Thyroid gland (tissue), 4 donors: ENCODE data around the gene ABHD4. TPM values are rescaled to one million over a fixed set of nuclear protein-coding genes. Genes with fewer than 3 reads are reported as not detected.
A peak's percentile ranks its signal among the peaks of the same experiment; 100 is the strongest.
"Not testable (repeated sequence)": the region's sequence is repeated elsewhere in the genome, so short reads cannot be mapped to it uniquely, and the experiment has no call there.

Experiments
- DNase-seq, 2 donors: peaks; one replicate each; pipeline ENCODE4 v3.0.0-alpha.2; 2019
- H3K27ac ChIP-seq, 3 donors: fragments of 200-600 bp; sonication (generic); 1 replicate in 2 of 3; 2 replicates in 1 of 3; pipeline ENCODE4 v1.5.1; 2016 to 2019; ENCODE audit warnings: mild to moderate bottlenecking in 1 of 3, moderate library complexity in 1 of 3
- H3K27me3 ChIP-seq: fragments of 200-600 bp; sonication (generic); one replicate; pipeline ENCODE4 v1.5.1; 2019
- H3K36me3 ChIP-seq, 2 donors: fragments of 200-600 bp; sonication (generic); one replicate each; pipeline ENCODE4 v1.5.1; 2016 to 2019
- H3K4me1 ChIP-seq, 2 donors: fragments of 200-600 bp; sonication (generic); one replicate each; pipeline ENCODE4 v1.5.1; 2017 to 2019
- H3K4me3 ChIP-seq, 3 donors: fragments of 200-600 bp; sonication (generic); replicated peaks in 1 of 3; 1 replicate in 2 of 3; 2 replicates in 1 of 3; pipeline ENCODE4 v1.5.1; 2016; ENCODE audit warnings: mild to moderate bottlenecking in 1 of 3
- H3K9me3 ChIP-seq: fragments of 200-600 bp; sonication (generic); one replicate; pipeline ENCODE4 v1.5.1; 2017
- POLR2A ChIP-seq, 2 donors: fragments of 450-650 bp; IDR thresholded peaks; one replicate each; pipeline ENCODE4 v1.6.1; 2017; ENCODE audit warnings: antibody characterized with exemption in 2 of 2, mild to moderate bottlenecking in 2 of 2, moderate library complexity in 1 of 2
- WGBS, 2 donors: methylation state at CpG; one replicate each; pipeline ENCODE4 v1.1.5; 2017; 5-methylcytosine and 5-hydroxymethylcytosine counted together
- intact Hi-C: fragments of 100-400 bp; cut with DNase I; formaldehyde crosslinking; loops from one replicate; pipeline ENCODE4 v1.15.1; 2023
- total RNA-seq, 4 donors: library from RNA; depleted of rRNA; stranded (reverse); fragments of >200 nt; gene quantifications; one replicate each; pipeline ENCODE4 v1.2.3, GENCODE V29; 2016
- TF ChIP-seq, protein P1 (sequence below), 6 experiments: fragments of 200-600 bp in 3 of 6; fragments of 450-650 bp in 3 of 6; sonication (generic) in 3 of 6; IDR thresholded peaks; one replicate each; pipeline ENCODE4 v1.5.1; 2016 to 2019; ENCODE audit warnings: antibody characterized with exemption in 6 of 6, mild to moderate bottlenecking in 2 of 6, inconsistent platforms in 1 of 6, moderate library complexity in 1 of 6

The ABHD4 gene
- total RNA-seq, 4 donors from 2014 or later, result 31.5 to 66.4 (median 53.7) TPM

GRCh38 chr14:22561661-22562579 is 36.2 kb upstream of the ABHD4 start:
- H3K4me3 ChIP-seq, result no peak overlapping the region
- DNase-seq, result peak; percentile 88 to 95
- H3K4me1 ChIP-seq, result peaks cover 47 to 67% of the 10 kb centered on the region in 2 donors
- TF ChIP-seq POLR2A (IDR thresholded peaks at IDR 0.05), result peak in 1 of 2 donors; percentile 17
- TF ChIP-seq, protein P1, sequence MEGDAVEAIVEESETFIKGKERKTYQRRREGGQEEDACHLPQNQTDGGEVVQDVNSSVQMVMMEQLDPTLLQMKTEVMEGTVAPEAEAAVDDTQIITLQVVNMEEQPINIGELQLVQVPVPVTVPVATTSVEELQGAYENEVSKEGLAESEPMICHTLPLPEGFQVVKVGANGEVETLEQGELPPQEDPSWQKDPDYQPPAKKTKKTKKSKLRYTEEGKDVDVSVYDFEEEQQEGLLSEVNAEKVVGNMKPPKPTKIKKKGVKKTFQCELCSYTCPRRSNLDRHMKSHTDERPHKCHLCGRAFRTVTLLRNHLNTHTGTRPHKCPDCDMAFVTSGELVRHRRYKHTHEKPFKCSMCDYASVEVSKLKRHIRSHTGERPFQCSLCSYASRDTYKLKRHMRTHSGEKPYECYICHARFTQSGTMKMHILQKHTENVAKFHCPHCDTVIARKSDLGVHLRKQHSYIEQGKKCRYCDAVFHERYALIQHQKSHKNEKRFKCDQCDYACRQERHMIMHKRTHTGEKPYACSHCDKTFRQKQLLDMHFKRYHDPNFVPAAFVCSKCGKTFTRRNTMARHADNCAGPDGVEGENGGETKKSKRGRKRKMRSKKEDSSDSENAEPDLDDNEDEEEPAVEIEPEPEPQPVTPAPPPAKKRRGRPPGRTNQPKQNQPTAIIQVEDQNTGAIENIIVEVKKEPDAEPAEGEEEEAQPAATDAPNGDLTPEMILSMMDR (IDR thresholded peaks at IDR 0.05), result no peak
- H3K36me3 ChIP-seq, result peaks cover 10 to 11% of the 10 kb centered on the region in 2 donors
- no peaks in the 10 kb centered on the region for H3K27me3 ChIP-seq
- no peaks in the 10 kb centered on the region for H3K9me3 ChIP-seq
- peak overlapping the region; percentile 79 to 95 (median 89) for H3K27ac ChIP-seq
- whole genome bisulfite sequencing, 2 donors, result 41 to 49% methylated on average over 11 of the region's 11 CpGs
- intact Hi-C loops, result no loop called here

GRCh38 chr14:22563987-22564386 is 34.1 kb upstream of the ABHD4 start:
- intact Hi-C loops, result no loop called here
- Histone ChIP-seq H3K4me1 (peaks cover 52 to 71% of the 10 kb centered on the region in 2 donors), H3K36me3 (peaks cover 10 to 11% of the 10 kb centered on the region in 2 donors), H3K27ac (peak overlapping the region in 2 of 3 donors; percentile 22 to 95), H3K9me3 (no peaks in the 10 kb centered on the region), H3K4me3 (no peak overlapping the region), H3K27me3 (no peaks in the 10 kb centered on the region)
- TF ChIP-seq, protein P1 (IDR thresholded peaks at IDR 0.05), result no peak
- no peak for TF ChIP-seq POLR2A (IDR thresholded peaks at IDR 0.05)
- WGBS, 2 donors, result 84 to 89% methylated on average over 5 of the region's 5 CpGs
- no peak for DNase-seq

- intact Hi-C loops, result no loop called here
- Histone ChIP-seq H3K4me1 (peaks cover 57 to 71% of the 10 kb centered on the region in 2 donors), H3K9me3 (no peaks in the 10 kb centered on the region), H3K4me3 (no peak overlapping the region), H3K27me3 (no peaks in the 10 kb centered on the region), H3K27ac (peak overlapping the region; percentile 5 to 95 (median 22)), H3K36me3 (peaks cover 10 to 11% of the 10 kb centered on the region in 2 donors)
- TF ChIP-seq, protein P1 (IDR thresholded peaks at IDR 0.05), result no peak
- no peak for TF ChIP-seq POLR2A (IDR thresholded peaks at IDR 0.05)
- 49 to 75% methylated on average over 1 of the region's 1 CpG for WGBS, 2 donors
- no peak for DNase-seq
These were observed 33.6 kb upstream of the ABHD4 start for GRCh38 chr14:22564463-22564862.

DNA sequence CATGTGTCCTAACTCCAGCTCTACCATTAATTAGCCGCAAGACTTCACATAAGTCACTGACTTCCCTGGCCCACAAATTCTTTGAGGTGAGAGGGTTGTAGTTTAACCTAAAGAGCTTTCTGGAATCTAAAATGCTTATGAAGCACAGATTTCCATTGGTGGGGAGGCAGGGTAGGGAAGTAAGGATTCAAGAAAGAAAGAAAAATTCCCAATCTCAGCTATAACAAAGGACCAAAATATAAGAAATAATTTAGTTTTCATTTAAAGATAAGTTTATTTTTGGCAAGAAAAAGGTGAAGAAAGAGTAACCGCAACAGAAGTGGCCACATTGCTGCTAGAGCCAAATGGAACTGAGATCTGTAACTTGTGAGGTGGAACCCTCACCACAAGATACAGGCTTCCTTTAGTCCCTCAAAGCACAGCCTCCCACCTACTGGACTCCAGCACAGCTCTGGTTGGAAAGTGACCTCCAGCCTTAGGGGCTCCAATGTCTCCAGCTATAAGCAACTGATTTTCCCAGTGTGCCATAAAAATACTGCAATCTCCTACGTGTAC is 32.6 kb upstream of the ABHD4 start:
- Histone ChIP-seq H3K27ac (peak overlapping the region; percentile 13 to 95 (median 21)), H3K27me3 (no peaks in the 10 kb centered on the region), H3K36me3 (peaks cover 10 to 11% of the 10 kb centered on the region in 2 donors), H3K9me3 (no peaks in the 10 kb centered on the region), H3K4me3 (no peak overlapping the region), H3K4me1 (peaks cover 53 to 72% of the 10 kb centered on the region in 2 donors)
- DNase-seq, result no peak
- WGBS, 2 donors, result 86 to 94% methylated on average over 3 of the region's 3 CpGs
- intact Hi-C loops, result no loop called here
- no peak for TF ChIP-seq POLR2A (IDR thresholded peaks at IDR 0.05)
- TF ChIP-seq, protein P1 (IDR thresholded peaks at IDR 0.05), result no peak

GRCh38 chr14:22566266-22566665 is 31.8 kb upstream of the ABHD4 start:
- DNase-seq, intact Hi-C loops, H3K27me3 ChIP-seq, H3K9me3 ChIP-seq, H3K4me3 ChIP-seq: not testable (repeated sequence)
- Histone ChIP-seq H3K36me3 (peaks cover 10 to 11% of the 10 kb centered on the region in 2 donors), H3K27ac (peak overlapping the region in 2 of 3 donors; percentile 13 to 86), H3K4me1 (peaks cover 53 to 71% of the 10 kb centered on the region in 2 donors)
- 93 to 99% methylated on average over 9 of the region's 9 CpGs for WGBS, 2 donors
